HepG2 (cell line): Measurements from ENCODE around the gene EXOSC7. TPM values are rescaled to one million over a fixed set of nuclear protein-coding genes. Genes with fewer than 3 reads are reported as not detected.
A peak's percentile ranks its signal among the peaks of the same experiment; 100 is the strongest.
"Not testable (repeated sequence)": the region's sequence is repeated elsewhere in the genome, so short reads cannot be mapped to it uniquely, and the experiment has no call there.

Experiments
- ATAC-seq: fragments of 200-7000 bp; cut with Tn5 transposase; 3 replicates; pipeline ENCODE4 v1.9.1; 2020; ENCODE audit warnings: mild to moderate bottlenecking, moderate library complexity
- BruUV-seq: library from RNA; stranded (reverse); fragments of 400-500 nt; replicated peaks from 2 replicates; lab custom pipeline; 2021; lab: Mats Ljungman, UMichigan
- CTCF ChIA-PET: fragments of 300-600 bp; formaldehyde crosslinking; extraction: SDS; loops from one replicate; lab custom pipeline; 2021; ENCODE audit warnings: low total read pairs, inconsistent platforms, low intra/inter-chr PET ratio; lab: Yijun Ruan, JAX
- POLR2A ChIA-PET: fragments of 350-600 bp; sonication (Branson Sonifier 250); formaldehyde crosslinking; loops from one replicate; lab custom pipeline; 2020; ENCODE audit warnings: antibody characterized with exemption, inconsistent platforms; lab: Yijun Ruan, JAX
- DNase-seq: peaks from one replicate; pipeline ENCODE4 v3.0.0-alpha.2; 2015; ENCODE audit warnings: low spot score
- FAIRE-seq: peaks from 3 replicates; lab custom pipeline; 2011; peaks lifted over from hg19 to GRCh38; lab: Jason Lieb, UNC
- H2AFZ ChIP-seq: one replicate; pipeline ENCODE4 v1.6.1; 2011; ENCODE audit warnings: low read length, inconsistent platforms
- H3K27ac ChIP-seq: fragments of 300-600 bp; 3 replicates; pipeline ENCODE4 v1.8.0; 2011; ENCODE audit warnings: mixed run types, mild to moderate bottlenecking, mixed read lengths, low read length, inconsistent platforms; ENCODE audit not compliant: insufficient read depth; ENCODE audit errors: extremely low read length
- H3K27me3 ChIP-seq, 2 experiments: fragments of 200-600 bp in 1 of 2; 2 replicates in 1 of 2; 3 replicates in 1 of 2; pipeline versions ENCODE4 v1.6.0 to v1.8.0; 2011; ENCODE audit warnings: low read length in 2 of 2, mild to moderate bottlenecking in 2 of 2, moderate library complexity in 2 of 2, inconsistent platforms in 1 of 2; ENCODE audit not compliant: insufficient read depth in 2 of 2, control insufficient read depth in 1 of 2
- H3K36me3 ChIP-seq, 2 experiments: fragments of 200-600 bp in 1 of 2; replicated peaks in 1 of 2; 2 replicates in 1 of 2; 3 replicates in 1 of 2; pipeline versions ENCODE4 v1.5.1 to v1.8.0; 2011; ENCODE audit warnings: low read length in 2 of 2, inconsistent platforms in 1 of 2; ENCODE audit not compliant: insufficient read depth in 2 of 2, control insufficient read depth in 1 of 2
- H3K4me1 ChIP-seq: 2 replicates; pipeline ENCODE4 v1.5.1; 2012; ENCODE audit warnings: low read length, inconsistent platforms; ENCODE audit not compliant: insufficient read depth
- H3K4me2 ChIP-seq: 2 replicates; pipeline ENCODE4 v1.6.0; 2011; ENCODE audit warnings: low read depth, low read length, inconsistent platforms
- H3K4me3 ChIP-seq, 3 experiments: fragments of 200-600 bp in 1 of 3; sonication (generic), shearing (Covaris generic) in 1 of 3; replicated peaks in 1 of 3; 2 replicates each; pipeline ENCODE4 v1.5.1; 2011 to 2016; ENCODE audit warnings: low read length in 3 of 3, inconsistent platforms in 2 of 3, low read depth in 2 of 3, mild to moderate bottlenecking in 2 of 3, control low read depth in 1 of 3, mixed read lengths in 1 of 3; ENCODE audit not compliant: insufficient read depth in 1 of 3
- H3K79me2 ChIP-seq: one replicate; pipeline ENCODE4 v1.6.1; 2011; ENCODE audit warnings: low read length, inconsistent platforms; ENCODE audit not compliant: insufficient read depth
- H3K9ac ChIP-seq: 2 replicates; pipeline ENCODE4 v1.6.0; 2011; ENCODE audit warnings: mild to moderate bottlenecking, low read depth, low read length, inconsistent platforms; ENCODE audit not compliant: insufficient read depth
- H3K9me3 ChIP-seq: 2 replicates; pipeline ENCODE4 v1.5.1; 2012; ENCODE audit warnings: mild to moderate bottlenecking, low read length
- H4K20me1 ChIP-seq: 2 replicates; pipeline ENCODE4 v1.6.0; 2011; ENCODE audit warnings: inconsistent platforms, mild to moderate bottlenecking, low read length, moderate library complexity; ENCODE audit not compliant: insufficient read depth
- ZNF850 ChIP-seq: sonication (generic); formaldehyde crosslinking; conservative IDR thresholded peaks from 2 replicates; pipeline ENCODE4 v1.9.0; 2021; ENCODE audit warnings: mild to moderate bottlenecking, missing genetic modification reagents
- WGBS: methylation state at CpG from one replicate; pipeline ENCODE4 v1.1.6; 2017; ENCODE audit warnings: low lambda C conversion rate; 5-methylcytosine and 5-hydroxymethylcytosine counted together
- in situ Hi-C: cut with HindIII; loops from 2 replicates; pipeline ENCODE4 v1.10.0; 2017; ENCODE audit warnings: low pct_unique_long_range_greater_than_20kb; ENCODE audit not compliant: extremely low pct_ligation_motif_present
- intact Hi-C: fragments of 100-400 bp; cut with micrococcal nuclease; formaldehyde crosslinking; loops from one replicate; pipeline ENCODE4 v1.10.0; 2022; ENCODE audit not compliant: unreplicated experiment
- polyA plus RNA-seq, 8 experiments: library from polyadenylated mRNA; depleted of rRNA in 3 of 8; stranded (reverse) in 7 of 8; unstranded in 1 of 8; fragments of >200 nt; fragmentation: Illumina TruSeq in 4 of 8; extraction: Trizol in 4 of 8; gene quantifications; 2 replicates each; pipeline versions ENCODE4 v1.2.1 to v1.2.3, GENCODE V29; 2011 to 2016; ENCODE audit warnings: low read depth in 4 of 8, missing spikeins in 1 of 8, mixed read lengths in 1 of 8; ENCODE audit not compliant: insufficient read depth in 1 of 8
- total RNA-seq, 5 experiments: library from RNA; depleted of rRNA; stranded (reverse); fragments of >200 nt; fragmentation: Illumina TruSeq; extraction: Trizol; gene quantifications; 2 replicates each; pipeline ENCODE4 v1.2.3, GENCODE V29; 2016; ENCODE audit warnings: low read depth in 1 of 5
- TF ChIP-seq, protein P1 (sequence below): sonication (generic); formaldehyde crosslinking; IDR thresholded peaks from 2 replicates; pipeline ENCODE4 v1.4.0; 2020; ENCODE audit warnings: missing genetic modification reagents
- TF ChIP-seq, protein P2 (sequence below): IDR thresholded peaks from 2 replicates; pipeline ENCODE4 v1.6.1; 2016; ENCODE audit warnings: mild to moderate bottlenecking

The EXOSC7 gene
- total and polyA plus RNA-seq, 2 of the 13 experiments (the other 11 are each of a cell fraction or from before 2014, with no cell fraction given), result 68.3 to 74.7 TPM

DNA sequence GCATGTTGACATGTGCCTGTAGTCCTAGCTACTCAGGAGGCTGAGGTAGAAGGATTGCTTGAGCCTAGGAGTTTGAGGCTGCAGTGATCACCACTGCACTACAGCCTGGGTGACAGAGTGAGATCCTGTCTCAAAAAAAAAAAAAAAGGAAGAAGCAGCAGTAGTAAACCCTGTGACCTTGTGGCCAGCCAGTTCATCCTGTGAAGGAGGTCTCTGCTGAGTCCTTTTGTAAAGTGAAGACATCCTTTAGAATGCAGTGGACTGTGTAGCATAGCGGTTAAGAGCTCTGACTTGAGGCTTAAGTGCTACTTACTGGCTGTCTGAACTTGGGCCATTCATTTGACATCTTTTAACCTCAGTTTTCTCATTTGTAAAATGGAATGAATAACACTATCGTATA, 8.3 kb downstream of the EXOSC7 start (continued):
- TF ChIP-seq, protein P1, sequence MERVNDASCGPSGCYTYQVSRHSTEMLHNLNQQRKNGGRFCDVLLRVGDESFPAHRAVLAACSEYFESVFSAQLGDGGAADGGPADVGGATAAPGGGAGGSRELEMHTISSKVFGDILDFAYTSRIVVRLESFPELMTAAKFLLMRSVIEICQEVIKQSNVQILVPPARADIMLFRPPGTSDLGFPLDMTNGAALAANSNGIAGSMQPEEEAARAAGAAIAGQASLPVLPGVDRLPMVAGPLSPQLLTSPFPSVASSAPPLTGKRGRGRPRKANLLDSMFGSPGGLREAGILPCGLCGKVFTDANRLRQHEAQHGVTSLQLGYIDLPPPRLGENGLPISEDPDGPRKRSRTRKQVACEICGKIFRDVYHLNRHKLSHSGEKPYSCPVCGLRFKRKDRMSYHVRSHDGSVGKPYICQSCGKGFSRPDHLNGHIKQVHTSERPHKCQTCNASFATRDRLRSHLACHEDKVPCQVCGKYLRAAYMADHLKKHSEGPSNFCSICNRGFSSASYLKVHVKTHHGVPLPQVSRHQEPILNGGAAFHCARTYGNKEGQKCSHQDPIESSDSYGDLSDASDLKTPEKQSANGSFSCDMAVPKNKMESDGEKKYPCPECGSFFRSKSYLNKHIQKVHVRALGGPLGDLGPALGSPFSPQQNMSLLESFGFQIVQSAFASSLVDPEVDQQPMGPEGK (CRISPR knock-in tag), result no peak
- TF ChIP-seq, protein P2, sequence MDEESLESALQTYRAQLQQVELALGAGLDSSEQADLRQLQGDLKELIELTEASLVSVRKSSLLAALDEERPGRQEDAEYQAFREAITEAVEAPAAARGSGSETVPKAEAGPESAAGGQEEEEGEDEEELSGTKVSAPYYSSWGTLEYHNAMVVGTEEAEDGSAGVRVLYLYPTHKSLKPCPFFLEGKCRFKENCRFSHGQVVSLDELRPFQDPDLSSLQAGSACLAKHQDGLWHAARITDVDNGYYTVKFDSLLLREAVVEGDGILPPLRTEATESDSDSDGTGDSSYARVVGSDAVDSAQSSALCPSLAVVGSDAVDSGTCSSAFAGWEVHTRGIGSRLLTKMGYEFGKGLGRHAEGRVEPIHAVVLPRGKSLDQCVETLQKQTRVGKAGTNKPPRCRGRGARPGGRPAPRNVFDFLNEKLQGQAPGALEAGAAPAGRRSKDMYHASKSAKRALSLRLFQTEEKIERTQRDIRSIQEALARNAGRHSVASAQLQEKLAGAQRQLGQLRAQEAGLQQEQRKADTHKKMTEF (CRISPR knock-in tag), result no peak

DNA sequence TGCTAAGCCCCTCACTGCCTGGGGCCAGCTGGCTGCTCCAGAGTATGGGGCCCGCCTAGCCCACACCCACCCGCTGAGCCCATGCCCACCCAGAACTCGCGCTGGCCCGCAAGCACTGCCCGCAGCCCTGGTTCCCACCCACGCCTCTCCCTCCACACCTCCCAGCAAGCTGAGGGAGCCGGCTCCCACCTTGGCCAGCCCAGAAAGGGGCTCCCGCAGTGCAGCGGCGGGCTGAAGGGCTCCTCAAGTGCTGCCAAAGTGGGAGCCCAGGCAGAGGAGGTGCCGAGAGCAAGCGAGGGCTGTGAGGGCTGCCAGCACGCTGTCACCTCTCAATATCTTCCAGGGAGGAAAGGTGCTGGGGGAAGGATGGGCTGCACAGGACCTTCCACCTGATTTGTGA, 10.3 kb downstream of the EXOSC7 start:
- WGBS, result 99% methylated on average over 13 of the region's 14 CpGs
- H3K4me3 ChIP-seq, CTCF ChIA-PET, DNase-seq, H3K9me3 ChIP-seq, in situ Hi-C loops, H3K27me3 ChIP-seq, BruUV-seq, H3K4me2 ChIP-seq, H2AFZ ChIP-seq, intact Hi-C loops, H3K9ac ChIP-seq, H3K27ac ChIP-seq, FAIRE-seq, ATAC-seq: not testable (repeated sequence)
- peak; percentile 96 for TF ChIP-seq ZNF850
- H3K4me1 ChIP-seq, result peaks cover 32% of the 10 kb centered on the region
- peaks cover 61% of the 10 kb centered on the region for H3K79me2 ChIP-seq
- H3K36me3 ChIP-seq, result peaks cover 15 to 30% of the 10 kb centered on the region in 2 experiments
- H4K20me1 ChIP-seq, result peaks cover 20% of the 10 kb centered on the region
- POLR2A ChIA-PET, result interaction anchor here (1.9 kb wide), 1 partner anchor 10 kb away, joined by 5 read pairs; the partner anchor contains the start of genes EXOSC7 and ZDHHC3
